ENCODE results near the gene PSPN.
"Not testable (repeated sequence)": the region's sequence is repeated elsewhere in the genome, so short reads cannot be mapped to it uniquely, and the experiment has no call there.

The PSPN gene

DNA sequence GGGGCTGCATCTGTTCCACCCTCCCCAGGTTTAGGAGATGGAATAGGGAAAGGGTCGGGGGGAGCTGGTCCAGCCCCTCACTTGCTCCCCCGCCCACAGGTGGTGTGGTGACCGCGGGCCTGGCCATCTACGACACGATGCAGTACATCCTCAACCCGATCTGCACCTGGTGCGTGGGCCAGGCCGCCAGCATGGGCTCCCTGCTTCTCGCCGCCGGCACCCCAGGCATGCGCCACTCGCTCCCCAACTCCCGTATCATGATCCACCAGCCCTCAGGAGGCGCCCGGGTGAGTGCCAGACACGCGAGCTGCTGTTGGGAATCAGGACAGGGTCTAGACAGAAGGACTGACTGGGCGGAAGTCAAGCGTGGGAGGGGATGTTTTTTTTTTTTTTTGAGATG is 11.4 kb downstream of the PSPN start:
- DNase-seq = no peak

DNA sequence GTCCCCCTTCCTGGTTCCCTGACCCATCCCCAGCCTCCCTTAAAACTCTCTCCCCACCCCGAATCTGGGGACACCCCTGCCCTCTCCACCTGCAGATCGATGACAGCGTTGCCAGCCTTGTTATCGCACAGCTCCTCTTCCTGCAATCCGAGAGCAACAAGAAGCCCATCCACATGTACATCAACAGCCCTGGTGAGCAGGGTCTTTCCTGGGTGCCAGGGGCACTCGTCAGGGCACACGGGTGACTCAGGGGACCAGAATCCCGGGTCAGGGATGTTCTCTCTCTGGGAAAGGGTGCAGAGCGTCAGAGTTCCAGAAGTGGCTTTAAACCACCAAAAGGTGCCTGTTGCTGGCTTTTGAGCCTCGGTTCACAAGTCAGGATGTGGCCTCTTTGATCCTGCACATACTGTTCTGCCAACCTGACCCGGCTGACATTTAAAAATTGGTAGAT is 13.4 kb downstream of the PSPN start:
- DNase-seq = no peak

DNA sequence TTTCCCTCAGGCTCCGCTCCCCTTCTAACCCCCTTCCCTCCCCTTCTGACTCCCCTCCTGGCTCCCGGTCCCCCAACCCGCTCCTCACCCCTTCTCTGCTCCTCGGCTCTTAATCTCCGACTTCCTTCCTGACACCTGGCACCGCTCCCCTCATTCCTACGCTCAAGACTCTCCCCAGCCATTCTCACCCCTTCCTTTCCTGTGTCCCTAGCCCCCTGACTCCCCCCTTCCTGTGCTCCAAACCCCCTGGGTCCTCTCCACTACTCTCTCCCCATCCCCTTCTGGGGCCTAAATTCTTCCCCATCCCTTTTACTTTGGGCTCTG is 13.7 kb downstream of the PSPN start:
- DNase-seq = no peak

DNA sequence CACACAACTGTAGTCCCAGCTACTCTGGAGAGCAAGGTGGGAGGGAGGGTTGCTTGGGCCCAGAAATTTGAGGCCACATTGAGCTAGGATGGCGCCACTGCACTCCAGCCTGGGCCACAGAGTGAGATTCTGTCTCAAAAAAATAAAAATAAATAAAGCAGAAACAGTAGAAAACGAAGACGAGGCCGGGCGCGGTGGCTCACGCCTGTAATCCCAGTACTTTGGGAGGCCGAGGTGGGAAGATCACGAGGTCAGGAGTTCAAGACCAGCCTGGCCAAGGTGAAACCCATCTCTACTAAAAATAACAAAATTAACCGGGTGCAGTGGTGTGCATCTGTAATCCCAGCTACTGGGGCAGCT is 14.9 kb downstream of the PSPN start:
- not testable (repeated sequence) for DNase-seq

DNA sequence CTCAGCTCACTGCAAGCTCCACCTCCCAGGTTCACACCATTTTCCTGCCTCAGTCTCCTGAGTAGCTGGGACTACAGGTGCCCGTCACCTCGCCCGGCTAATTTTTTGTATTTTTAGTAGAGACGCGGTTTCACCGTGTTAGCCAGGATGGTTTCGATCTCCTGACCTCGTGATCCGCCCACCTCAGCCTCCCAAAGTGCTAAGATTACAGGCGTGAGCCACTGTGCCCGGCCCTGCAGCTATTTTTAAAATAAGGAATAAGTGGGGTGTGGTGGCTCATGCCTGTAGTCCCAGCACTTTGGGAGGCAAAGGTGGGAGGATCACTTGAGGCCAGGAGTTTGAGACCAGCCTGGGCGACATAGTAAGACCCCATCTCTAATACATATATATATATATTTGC is 15.3 kb downstream of the PSPN start:
- DNase-seq = not testable (repeated sequence)

DNA sequence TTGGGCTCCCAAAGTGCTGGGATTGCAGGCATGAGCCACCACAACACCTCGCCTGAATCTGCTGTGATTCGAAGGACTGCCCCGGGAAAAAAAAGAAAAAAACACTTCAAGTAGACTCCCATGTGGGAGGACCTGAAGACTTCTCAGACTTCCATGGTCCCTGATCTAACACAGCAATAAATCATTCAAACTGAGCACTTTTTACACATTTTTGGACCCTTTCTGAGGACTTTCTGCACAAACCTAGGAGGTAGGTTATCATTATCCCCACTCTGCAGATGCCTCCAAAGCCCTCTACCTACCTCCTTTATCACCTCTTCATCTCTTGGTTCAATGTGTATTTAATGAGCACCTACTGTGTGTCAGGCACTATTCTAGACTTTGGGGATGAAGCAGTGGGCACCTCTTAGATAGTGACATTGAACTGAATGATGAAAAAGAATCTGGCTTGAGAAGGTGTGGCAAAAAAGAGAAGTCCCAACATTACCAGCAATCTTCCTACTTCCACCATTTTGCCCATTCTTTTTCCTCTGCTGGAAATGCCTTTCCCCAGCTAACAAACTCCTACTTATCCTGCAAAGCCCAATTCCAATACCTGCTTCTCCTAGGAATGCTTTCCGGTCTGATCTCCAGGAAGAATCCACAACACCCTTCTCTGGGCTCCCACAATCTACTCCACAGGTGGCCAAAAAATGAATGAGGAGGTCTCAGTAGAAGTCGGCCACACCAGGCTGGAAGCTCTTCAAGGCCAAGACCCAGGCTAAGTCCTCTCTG is 16.0 kb downstream of the PSPN start:
- DNase-seq = no peak

DNA sequence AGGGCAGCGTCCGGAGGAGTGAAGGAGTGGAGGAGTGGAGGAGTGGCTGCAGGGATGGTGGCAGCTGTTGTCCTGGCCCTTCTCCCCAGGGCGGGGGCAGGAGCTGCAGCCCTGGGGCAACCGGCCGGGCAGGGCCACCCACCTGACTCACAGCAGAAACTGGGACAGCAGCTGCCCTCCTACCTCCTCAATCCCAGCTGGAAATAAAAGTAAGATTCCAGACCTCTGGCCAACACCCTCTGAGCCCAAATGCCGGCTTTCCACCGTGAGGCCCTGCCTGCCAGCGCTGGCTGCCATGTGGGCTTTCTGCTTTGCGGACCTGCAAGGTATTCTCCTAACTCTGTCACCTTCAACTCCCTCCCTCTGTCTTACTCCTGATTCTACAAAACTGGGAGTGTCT is 17.7 kb downstream of the PSPN start:
- DNase-seq = no peak

DNA sequence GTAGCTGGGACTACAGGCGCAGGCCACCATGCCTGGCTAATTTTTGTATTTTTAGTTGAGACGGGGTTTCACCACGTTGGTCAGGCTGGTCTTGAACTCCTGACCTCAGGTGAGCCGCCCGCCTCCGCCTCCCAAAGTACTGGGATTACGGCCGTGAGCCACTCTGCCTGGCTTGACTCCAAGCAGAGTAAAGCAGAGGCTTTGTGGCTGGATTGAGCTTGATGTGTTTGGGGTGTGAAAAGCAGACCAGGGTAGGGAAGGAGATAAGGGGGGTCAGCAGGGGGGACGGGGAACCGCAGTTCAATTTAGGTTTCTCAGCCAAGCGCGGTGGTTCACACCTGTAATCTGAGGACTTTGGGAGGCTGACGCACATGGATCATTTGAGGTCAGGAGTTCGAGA is 18.6 kb downstream of the PSPN start:
- DNase-seq = no peak

DNA sequence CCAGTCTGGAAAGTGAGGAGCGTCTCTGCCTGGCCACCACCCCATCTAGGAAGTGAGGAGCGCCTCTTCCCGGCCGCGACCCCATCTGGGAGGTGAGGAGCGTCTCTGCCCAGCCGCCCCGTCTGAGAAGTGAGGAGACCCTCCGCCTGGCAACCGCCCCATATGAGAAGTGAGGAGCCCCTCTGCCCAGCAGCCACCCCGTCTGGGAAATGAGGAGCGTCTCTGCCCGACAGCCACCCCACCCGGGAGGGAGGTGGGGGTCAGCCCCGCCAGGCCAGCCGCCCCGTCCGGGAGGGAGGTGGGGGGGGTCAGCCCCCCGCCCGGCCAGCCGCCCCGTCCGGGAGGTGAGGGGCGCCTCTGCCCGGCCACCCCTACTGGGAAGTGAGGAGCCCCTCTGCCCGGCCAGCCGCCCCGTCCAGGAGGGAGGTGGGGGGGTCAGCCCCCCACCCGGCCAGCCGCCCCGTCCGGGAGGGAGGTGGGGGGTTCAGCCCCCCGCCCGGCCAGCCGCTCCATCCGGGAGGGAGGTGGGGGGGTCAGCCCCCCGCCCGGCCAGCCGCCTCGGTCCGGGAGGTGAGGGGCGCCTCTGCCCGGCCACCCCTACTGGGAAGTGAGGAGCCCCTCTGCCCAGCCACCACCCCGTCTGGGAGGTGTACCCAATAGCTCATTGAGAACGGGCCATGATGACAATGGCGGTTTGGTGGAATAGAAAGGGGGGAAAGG is 20.3 kb downstream of the PSPN start:
- not testable (repeated sequence) for DNase-seq

DNA sequence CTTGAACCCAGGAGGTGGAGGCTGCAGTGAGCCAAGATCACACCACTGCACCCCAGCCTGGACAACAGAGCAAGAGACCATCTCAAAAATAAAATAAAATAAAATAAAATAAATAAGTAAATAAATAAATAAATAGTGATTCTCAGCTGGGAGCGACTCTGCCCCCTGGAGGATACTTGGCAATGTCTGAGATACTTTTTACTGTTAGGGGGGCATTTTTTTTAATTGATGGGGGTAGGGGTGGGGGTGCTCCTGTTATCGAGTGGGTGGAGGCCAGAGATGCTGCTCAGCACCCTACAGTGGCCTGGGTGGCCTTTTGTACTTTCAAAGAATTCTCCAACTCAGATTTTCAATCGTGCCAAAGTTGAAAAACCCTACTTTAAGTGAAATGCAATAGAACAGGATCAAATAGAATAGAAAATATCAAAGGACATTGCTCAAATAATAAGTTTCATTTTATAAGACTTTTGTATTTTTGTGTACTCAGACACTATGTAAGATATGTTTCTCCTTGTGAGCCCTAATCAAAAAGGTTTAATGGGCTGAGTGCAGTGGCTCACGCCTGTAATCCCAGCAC is 21.5 kb downstream of the PSPN start:
- no peak for DNase-seq

DNA sequence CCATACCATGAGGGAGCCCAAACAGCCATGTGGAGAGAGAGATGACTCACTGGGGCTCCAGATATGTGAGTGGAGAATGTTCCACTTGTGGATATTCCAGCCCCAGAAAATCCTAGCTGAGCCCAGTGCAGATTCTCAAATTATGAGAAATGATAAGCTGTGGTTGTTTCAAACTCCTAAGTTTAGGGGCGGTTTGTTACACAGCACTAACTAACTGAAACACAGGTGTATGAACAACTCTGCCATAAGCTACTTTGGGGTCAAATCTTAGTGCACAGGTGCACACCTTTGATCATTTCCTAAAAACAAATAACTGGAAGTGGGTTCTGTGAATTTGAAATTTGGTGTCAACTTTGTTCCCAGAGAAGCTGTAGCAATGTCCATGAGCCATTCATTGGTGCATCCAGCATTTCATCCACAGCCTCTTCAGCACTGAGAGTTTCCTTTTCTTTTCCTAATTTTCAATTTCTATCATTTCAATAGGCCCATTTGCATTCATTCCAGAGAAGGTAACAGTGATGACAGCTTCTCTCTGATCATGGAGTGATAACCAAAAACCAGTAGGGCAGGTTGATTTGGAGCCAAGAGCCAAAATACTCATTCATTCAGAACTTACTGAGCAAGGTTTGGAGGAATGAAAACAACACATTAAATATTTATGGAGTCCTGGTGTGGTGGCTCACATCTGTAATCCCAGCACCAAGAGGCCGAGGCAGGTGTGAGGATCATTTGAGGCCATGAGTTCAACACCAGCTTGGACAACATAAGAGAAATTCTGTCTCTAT is 23.2 kb downstream of the PSPN start:
- no peak for DNase-seq

DNA sequence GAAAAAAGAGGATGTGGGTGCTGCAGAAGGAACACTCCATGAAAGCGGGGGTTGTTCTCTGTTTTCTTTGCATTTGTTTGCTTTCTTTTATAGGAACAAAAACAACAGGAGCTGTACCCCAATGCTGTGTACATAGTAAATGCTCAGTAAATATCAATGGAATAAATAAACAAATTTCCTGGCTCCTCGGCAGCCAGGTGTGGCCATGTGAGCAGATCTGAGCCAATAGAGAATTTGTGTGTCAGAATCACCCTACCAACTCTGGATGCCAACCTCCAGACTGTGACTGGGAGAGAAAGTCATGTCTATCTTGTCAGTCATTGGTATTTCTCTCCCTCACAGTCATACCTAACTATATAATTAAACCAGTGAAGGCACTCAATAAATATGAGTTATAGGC is 25.0 kb downstream of the PSPN start:
- no peak for DNase-seq

DNA sequence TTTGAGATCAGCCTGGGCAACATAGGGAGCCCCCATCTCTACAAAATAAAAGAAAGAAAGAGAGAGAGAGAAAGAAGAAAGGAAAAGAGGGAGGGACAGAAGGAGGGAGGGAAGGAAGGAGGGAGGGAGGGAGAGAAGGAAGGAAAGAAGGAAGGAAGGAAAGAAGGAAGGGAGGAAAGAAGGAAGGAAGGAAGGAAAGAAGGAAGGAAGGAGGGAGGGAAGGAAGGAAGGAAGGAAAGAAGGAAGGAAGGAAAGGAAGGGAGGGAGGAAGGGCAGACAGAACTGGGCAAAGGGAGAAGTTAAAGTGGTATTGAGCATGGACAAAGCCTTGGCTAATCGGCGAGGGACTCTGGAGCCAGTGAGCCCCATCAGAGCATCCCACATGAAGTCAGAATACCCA is 26.5 kb downstream of the PSPN start:
- not testable (repeated sequence) for DNase-seq

DNA sequence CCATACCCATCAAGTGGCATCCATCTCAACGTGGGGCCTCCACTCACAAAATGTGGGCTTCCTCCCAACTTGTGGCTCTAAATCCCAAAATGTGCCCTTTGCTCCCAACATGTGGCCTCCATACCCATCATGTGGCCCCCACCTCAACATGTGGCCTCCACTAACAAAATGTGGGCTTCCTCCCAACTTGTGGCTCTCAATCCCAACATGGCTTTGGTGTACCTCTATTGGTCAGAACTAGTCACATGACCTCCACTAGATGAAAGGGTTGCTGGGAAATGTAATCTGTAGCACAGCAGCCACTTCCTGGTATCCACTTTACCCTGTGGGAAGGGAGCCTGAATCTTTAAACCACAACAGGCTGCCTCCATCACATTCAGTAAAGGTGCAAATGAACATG is 32.3 kb downstream of the PSPN start:
- DNase-seq = peak; percentile 30

DNA sequence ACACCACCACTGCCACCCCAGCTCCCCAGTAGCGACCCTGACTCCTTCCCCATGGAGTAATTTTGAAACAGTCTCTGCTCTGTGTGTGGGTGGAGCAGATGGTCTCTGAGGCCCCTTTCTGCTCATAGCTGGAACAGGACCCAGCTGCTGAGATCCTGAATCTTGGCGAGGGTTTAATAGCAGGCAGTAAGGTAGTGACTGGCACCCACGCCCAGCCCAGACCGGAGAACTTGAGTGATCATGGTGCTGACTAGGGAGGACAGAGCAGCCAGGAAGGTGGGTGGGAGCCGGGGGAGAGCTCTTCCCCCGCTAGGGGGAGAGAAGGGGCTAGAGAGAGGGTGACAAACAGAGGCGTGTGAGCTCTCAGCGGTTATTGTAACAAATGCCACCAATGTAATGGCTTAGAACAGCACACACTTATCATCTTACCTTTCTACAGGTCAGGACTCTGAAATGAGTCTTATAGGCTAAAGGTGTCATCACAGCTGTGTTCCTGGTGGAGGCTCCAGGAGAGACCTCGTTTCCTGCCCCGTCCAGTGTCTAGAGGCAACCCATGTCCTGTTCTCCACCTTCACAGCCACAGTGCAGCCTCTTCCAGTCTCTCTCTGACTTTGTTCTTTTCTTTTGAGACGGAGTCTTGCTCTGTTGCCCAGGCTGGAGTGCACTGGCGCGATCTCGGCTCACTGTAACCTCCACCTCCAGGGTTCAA is 35.1 kb downstream of the PSPN start:
- no peak for DNase-seq

DNA sequence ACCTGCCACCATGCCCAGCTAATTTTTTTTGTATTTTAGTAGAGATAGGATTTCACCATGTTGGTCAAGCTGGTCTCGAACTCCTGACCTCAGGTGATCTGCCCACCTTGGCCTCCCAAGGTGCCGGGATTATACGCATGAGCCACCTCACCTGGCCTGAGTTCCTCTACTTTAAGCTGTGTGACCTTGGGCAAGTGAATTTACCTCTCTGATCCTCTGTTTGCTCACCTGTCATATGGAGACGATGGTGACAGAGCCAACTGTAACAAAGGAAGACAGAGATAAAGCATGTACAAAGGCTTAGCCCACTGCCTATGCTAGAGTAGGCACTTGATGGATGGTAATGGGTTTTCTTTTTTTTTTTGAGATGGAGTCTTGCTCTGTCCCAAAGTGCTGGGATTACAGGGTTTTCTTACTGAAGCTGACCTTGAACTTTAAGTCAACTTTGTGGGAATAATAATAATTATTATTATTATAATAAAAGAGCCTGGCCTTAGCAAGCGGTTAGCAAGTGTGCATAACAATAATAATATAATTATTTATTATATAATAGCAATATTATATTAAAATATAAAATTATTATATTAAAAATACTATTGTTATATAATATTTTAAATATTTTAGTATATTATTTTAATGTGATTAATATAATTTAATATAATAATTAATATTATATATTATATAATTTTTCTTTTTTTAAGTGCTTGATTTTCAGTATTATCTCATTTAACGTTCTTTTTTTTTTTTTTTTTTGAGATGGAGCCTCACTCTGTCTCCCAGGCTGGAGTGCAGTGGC is 41.0 kb downstream of the PSPN start:
- DNase-seq = no peak

DNA sequence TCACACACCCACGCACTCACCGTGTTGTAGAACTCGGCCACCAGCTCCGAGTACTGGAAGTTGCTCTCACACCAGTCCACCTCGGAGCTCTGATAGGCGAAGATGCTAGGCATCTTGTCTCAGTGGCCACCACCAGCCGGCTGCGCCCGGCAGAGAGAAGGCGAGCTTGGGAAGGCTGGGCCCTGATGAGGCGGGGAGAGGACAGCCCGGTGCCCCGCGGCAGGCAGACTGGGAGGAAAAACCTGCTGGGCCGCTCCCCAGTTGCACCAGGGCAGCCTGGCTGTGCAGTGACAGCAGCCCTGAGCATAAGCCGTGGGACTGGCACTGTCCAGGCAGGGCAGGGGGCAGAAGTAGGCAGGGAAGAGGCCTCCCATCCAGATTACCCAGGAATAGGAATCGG is 42.3 kb downstream of the PSPN start, which contains the start of gene ACER1:
Gene ACER1 (minus strand): TSS at position 174 of the 400 bp plus-strand sequence. CDS start 61 bp downstream, at position 113.
- DNase-seq = no peak

DNA sequence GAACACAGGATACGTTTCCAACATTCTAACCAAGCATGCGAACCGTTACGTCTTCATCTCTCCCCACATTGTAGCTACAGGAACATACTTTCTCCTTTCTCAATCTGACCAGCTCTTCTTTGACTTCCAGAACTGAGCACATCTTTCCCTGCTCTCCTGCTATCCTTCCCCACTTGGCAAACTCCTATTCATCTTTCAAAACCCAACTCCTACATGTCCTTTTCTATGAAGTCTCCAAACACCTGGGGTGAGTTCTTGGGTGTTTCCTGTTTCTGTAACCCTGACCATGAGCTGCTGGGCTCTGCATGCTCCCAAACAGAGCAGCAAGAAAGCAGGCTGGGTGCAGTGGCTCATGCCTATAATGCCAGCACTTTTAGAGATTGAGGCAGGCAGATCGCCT is 48.9 kb downstream of the PSPN start:
- DNase-seq = no peak

DNA sequence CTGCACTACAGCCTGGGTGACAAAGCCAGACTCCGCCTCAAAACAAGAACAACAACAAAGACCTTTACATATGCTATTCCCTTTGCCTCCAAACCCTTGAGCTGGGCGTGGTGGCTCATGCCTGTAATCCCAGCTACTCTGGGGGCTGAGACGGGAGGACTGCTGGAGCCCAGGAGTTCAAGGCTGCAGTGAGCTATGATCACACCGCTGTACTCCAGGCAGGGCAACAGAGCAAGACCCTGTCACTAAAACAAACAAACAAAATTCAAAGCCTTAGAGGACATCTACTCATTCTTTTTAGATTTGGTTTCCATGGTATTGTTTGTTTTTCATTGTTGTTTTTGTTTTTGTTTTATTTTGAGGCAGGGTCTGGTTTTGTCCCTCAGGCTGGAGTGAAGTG is 50.1 kb downstream of the PSPN start:
- no peak for DNase-seq
